ENCODE data around the gene DDX3X. TPM values are rescaled to one million over a fixed set of nuclear protein-coding genes. Genes with fewer than 3 reads are reported as not detected.

DDX3X gene
- total and polyA plus RNA-seq, 9 of the 15 experiments (the other 6 are each of a cell fraction or from before 2014, with no cell fraction given), result 51.3 to 232 (median 138) TPM

DNA sequence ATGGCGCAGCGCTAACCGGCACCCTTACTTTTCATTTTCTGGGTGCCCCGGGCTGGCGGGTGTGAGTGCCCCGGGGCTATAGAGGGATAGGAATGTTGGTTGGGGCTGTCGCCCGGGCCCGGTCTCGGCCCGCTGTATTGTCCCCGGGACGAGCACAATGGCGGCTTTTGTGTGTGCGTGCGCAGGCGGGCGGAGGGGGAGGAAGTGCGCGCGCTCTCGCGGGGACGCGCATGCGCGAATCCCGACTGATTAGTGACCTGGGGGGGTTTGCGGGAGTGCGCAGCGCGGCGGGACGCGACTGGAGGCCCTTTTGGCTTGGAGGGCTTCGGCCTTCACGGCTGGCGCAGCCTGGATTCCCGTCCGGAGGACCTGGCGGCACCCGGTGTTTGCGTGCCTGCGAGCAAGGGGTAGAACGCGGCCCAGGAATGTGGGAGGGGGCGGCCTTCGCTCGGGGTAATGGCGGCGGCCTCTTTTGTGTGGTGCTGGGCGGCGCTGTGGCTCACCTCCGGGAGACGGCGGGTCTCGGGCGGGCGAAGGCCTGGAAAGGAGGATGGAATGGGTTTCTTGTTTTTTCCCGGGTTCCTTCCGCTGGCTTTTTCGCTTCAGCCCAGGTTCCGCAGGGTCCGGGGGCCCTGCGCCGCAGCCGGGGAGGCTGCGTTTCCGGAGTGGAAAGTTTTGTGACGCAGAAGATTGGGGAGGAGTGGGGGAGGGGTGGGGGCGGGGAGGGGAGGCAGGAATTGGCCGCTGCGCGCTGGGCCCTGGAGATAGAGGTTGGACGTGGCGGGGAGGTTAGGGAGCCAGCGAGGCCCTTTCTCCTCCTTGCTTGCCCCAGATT is 618 bp downstream of the DDX3X start (continued):
- TF ChIP-seq ZNF512 (tag; IDR thresholded peaks at IDR 0.05), result no peak
- TF ChIP-seq ILK (tag; IDR thresholded peaks at IDR 0.05; ENCODE audit: borderline replicate concordance, low read depth), result no peak
- no peak; the same call in 1 of the 2 replicates for TF ChIP-seq TFAP4 (CRISPR knock-in tag; IDR thresholded peaks at IDR 0.05; ENCODE audit: borderline replicate concordance)
- no peak for TF ChIP-seq CBFA2T3 (IDR thresholded peaks at IDR 0.05)
- TF ChIP-seq MXI1 (IDR thresholded peaks at IDR 0.05; ENCODE audit: low read depth, low read length), result no peak
- no peak for TF ChIP-seq STAT5A (IDR thresholded peaks at IDR 0.05; ENCODE audit: borderline replicate concordance, low read length)
- TF ChIP-seq TARDBP (IDR thresholded peaks at IDR 0.05), result no peak
- no peak for TF ChIP-seq MCM2 (IDR thresholded peaks at IDR 0.05; ENCODE audit: low read depth)
- TF ChIP-seq, protein P1, sequence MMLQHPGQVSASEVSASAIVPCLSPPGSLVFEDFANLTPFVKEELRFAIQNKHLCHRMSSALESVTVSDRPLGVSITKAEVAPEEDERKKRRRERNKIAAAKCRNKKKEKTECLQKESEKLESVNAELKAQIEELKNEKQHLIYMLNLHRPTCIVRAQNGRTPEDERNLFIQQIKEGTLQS (IDR thresholded peaks at IDR 0.05), result peak; percentile 5; the same call in 1 of the 2 replicates
- TF ChIP-seq, protein P1 (CRISPR knock-in tag; conservative IDR thresholded peaks at IDR 0.05), result no peak
- no peak for TF ChIP-seq ZNF174 (CRISPR knock-in tag; IDR thresholded peaks at IDR 0.05)
- peak; percentile 95 for TF ChIP-seq ZC3H4 (CRISPR knock-in tag; IDR thresholded peaks at IDR 0.05; ENCODE audit: borderline replicate concordance)
- TF ChIP-seq MAZ (CRISPR knock-in tag; conservative IDR thresholded peaks at IDR 0.05 in 1 of 2, IDR thresholded peaks at IDR 0.05 in 1 of 2), result peak in 1 of 2 experiments; percentile 57; a peak in 1 of 4 replicates
- no peak for TF ChIP-seq DLX4 (CRISPR knock-in tag; IDR thresholded peaks at IDR 0.05)
- TF ChIP-seq FOSL1 (tag; conservative IDR thresholded peaks at IDR 0.05), result 0 out of 2 replicates have a peak, but pooled peaks have one; percentile 15
- no peak for TF ChIP-seq FOXK1 (CRISPR knock-in tag; IDR thresholded peaks at IDR 0.05; ENCODE audit: borderline replicate concordance)
- TF ChIP-seq ID3 (CRISPR knock-in tag; IDR thresholded peaks at IDR 0.05), result no peak
- 0 out of 2 replicates have a peak, but pooled peaks have one; percentile 24 for TF ChIP-seq ID3 (tag; IDR thresholded peaks at IDR 0.05)
- peak; percentile 34; the same call in 1 of the 2 replicates for TF ChIP-seq HNRNPL (IDR thresholded peaks at IDR 0.05; ENCODE audit: low read depth, low read length)
- no peak for TF ChIP-seq RBM25 (IDR thresholded peaks at IDR 0.05; ENCODE audit: low read depth, low read length, severe bottlenecking)
- TF ChIP-seq ZFPM2 (CRISPR knock-in tag; IDR thresholded peaks at IDR 0.05), result no peak
- no peak for TF ChIP-seq NCOA4 (IDR thresholded peaks at IDR 0.05; ENCODE audit: partially characterized antibody)
- peak; percentile 84 for TF ChIP-seq ZFX (CRISPR knock-in tag; IDR thresholded peaks at IDR 0.05)
- TF ChIP-seq DMBX1 (CRISPR knock-in tag; IDR thresholded peaks at IDR 0.05; ENCODE audit: borderline replicate concordance), result no peak
- TF ChIP-seq RBM39 (optimal IDR thresholded peaks at IDR 0.05; ENCODE audit: low read depth, low read length), result no peak
